Left renal pelvis (tissue), 4 donors: ENCODE results near the gene SEMA3G. TPM values are rescaled to one million over a fixed set of nuclear protein-coding genes. Genes with fewer than 3 reads are reported as not detected.

Experiments
- DNase-seq, 4 donors: peaks; one replicate each; pipeline ENCODE4 v3.0.0-alpha.2; 2013; ENCODE audit warnings: low read depth in 4 of 4, low spot score in 3 of 4
- polyA plus RNA-seq, 4 donors: library from polyadenylated mRNA; unstranded; fragments of 120-200 nt; gene quantifications; one replicate each; pipeline ENCODE4 v1.2.1, GENCODE V29; 2013; ENCODE audit not compliant: insufficient read length in 4 of 4

Gene SEMA3G
- polyA plus RNA-seq, 4 donors = 5.7 to 30.7 (median 26.9) TPM

DNA sequence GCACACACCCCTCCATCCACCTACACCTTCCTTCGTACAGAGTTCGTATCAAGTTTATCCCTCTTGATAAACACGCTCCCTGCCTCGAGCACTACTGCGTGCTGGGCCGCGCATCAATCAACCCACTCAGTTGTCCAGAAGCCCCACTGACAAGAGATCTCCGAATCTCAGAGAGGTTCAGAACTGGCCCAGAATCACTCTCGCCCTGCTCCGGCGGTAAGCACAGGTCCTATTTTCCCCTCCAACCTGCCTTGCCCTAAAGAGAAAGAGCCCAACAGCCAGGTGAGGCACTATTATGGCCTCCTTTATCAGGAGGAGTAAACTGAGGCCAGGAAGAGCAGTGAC lies 10.0 kb upstream of the SEMA3G start:
- DNase-seq = no peak

- no peak for DNase-seq
Observed at GRCh38 chr3:52454250-52454937, 9.5 kb upstream of the SEMA3G start.

- no peak for DNase-seq
Observed at GRCh38 chr3:52453496-52454249, 8.8 kb upstream of the SEMA3G start, which contains the start of gene TNNC1. Gene TNNC1 (minus strand): TSS chr3:52454041. CDS start chr3:52454015, 26 bp downstream.

GRCh38 chr3:52452570-52453221 lies 7.8 kb upstream of the SEMA3G start:
- no peak for DNase-seq

- DNase-seq = no peak
Observed at GRCh38 chr3:52452126-52452525, 7.2 kb upstream of the SEMA3G start.

- DNase-seq = no peak
Observed at GRCh38 chr3:52451237-52452083, 6.6 kb upstream of the SEMA3G start.

- no peak for DNase-seq
Observed at GRCh38 chr3:52450489-52451236, 5.8 kb upstream of the SEMA3G start.

- no peak for DNase-seq
Observed at GRCh38 chr3:52447512-52448355, 2.8 kb upstream of the SEMA3G start.

DNA sequence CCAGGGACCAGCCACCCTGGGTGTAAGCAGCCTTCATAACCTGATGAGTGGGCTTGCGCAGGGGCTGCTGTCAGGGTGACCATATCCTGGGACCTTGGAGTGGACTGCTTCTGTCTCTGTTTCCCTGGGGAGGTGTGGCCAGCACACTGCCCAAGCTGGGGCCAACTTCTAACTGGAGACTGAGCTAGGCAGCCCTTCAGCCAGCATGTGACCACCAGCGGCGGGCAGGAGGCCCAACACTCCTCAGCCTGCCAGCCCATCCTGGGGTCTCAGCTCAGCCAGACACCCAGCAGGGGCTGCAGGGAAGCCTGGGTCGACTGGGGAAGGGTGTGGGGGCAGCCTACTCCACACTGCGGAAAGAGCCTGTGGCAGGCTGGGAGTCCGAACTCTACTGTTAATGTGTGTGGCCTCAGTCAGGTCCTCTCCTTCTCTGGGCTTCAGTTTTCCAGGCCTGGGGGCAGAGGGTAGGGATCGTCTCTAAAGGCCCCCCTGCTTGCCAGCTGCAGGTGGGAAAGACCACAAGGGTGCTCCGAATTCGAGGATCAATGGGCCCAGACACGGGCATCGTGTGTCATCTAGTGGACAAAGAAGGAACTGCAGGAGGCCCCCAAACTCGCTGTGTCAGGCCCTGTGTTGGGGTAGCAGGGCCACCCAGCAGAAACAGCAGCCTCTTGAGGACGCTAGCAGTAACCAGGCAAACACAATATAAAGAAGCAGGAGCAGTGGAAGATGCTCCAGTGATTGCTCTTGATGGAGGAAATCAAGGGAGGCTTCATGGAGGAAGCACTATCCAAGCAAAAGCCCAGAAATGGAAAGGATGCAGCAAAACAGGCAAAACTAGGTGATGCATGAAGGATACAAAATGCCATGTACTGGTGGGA lies 2.0 kb upstream of the SEMA3G start:
- DNase-seq = no peak

DNA sequence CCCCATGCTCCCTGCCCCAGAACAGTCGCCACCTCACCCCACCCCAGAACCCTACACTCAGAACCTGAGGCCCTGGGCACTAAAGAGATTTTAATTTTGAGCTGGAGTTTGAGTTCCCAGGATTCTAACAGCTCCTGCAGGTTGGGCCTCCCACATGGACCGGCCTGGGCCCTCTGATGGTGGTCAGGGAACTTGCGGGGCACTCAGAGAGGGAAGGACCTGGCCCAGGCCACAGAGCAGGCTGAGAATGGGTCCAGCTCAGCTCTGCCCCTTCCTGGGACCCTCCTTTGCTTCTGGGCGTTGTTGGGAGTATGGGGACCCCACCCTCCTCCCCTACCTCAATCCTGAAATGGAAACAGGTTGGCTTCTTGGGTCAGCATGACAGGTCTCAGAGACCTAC lies 1.1 kb upstream of the SEMA3G start:
- DNase-seq = no peak

DNA sequence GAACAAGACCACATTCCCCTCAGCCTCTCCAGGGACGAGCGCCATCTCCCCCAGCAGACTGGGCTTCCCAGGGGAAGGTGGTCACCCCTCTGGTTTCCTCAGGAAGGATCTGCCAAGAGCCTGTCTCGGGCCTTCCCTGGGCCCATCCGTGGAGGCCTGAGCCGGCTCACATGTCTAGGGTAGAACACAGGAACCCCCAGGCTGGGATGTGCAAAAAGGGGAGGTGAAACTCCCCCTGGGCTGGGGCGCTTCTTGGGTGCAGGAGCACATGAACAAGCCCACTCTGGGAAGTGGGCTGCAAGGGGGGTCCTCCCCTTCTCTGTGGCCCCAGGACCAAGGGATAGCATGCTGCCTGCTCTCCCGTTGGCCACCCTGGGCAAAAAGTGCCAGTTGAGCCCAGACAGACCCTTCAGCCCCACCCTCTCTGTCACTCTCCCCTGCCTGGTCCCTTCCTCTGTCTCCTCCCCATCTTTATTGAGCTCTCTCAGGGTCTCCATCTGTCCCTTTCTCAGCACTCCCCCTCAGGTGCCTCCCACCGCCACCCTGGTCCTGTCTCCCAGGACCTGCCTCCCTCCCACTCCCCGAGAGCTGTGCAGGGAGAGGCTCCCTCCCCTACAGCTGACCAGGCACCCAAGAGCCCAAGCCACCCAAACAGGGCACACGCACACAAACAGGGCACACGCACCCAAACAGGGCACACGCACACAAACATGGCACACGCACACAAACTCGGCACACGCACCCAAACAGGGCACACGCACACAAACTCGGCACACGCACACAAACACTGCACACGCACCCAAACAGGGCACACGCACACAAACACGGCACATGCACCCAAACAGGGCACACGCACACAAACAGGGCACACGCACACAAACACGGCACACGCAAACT lies 864 bp downstream of the SEMA3G start:
- no peak for DNase-seq

- DNase-seq = no peak
Observed at GRCh38 chr3:52443268-52443610, 1.7 kb downstream of the SEMA3G start.

DNA sequence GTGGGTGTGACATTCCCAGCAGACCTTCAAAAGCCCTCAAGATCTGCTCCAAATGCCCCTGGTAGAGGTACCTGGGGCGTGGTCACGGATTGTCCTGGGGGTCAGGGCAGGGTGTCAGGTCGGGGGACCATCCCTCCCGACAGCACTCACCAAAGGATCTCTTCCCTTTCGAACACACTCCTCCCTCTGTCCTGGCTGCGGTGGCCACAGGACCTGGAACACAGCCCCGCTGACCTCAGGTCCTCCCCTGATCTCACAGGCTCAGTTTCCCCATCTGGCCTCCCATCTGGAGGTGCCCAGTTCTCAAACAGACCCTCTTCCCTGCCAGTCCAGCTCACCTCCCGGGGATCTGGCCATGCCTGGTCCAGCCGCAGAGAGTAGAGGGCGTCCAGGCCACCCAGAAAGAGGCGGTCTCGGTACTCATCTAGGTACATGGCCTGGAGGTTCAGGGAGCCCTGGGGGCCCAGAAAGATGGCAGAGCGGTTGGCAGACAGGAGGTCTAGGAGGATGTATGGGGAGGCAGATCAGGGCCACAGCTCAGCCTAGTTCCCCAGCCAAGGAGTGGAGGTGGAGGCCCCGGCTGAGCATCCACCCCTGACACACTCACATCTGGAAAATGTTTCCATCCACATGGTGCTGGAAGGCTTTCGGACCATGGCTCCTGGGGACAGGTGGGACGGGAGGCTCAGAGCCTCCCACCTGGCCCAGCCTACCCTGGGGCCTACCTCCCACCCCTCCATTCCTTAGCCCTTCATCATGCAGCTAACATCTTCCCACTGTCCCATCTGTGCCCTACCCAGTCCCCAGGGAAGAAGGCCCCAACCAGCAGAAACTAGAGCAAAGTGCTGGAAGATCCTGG lies 2.3 kb downstream of the SEMA3G start:
- no peak for DNase-seq

GRCh38 chr3:52441772-52442332 lies 3.1 kb downstream of the SEMA3G start:
- no peak for DNase-seq

- no peak for DNase-seq
Observed at GRCh38 chr3:52441091-52441771, 3.7 kb downstream of the SEMA3G start.

DNA sequence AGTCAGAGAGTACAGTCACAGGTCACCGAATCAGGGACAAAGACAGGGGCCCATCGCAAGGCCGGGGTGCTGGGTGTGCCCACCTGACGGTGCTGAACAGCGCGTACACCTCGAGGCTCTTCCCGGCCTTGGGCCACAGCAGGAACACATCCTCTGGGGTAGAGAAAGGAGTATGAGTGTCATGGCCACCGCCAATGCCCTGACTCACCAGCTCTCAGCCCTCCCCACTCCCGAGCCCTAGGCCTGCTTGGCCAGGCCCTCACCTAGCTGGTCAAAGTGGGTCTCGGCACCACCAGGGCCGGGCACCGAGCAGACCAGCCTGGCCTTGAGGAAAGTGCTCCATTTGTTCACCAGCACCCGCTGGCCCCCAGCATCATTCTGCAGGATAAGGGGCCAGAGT lies 4.2 kb downstream of the SEMA3G start:
- no peak for DNase-seq
